CD1c-positive myeloid dendritic cell (primary cell): ENCODE data around the gene GBF1.

Experiments
- DNase-seq: peaks from one replicate; pipeline ENCODE4 v3.0.0-alpha.2; 2016; ENCODE audit errors: extremely low spot score

Gene GBF1

DNA sequence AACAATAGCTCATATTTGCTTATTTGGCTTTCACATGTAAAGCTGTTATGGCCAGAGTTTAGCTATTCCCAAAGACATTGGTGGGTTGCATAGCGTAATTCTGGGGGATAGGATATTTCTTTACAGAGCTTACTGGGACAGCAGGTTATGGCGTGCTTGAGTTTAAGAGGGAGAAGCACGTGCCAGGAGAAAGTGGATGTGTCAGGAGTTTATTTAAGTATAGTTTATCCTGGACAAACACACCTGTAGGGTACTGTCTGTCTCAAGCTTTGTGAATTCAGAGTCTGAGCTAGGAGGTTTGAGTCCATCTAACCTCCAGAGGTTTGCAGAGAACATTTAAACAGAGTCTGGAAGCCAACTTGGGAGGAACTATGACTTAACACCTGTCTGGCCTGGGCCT is 21.3 kb downstream of the GBF1 start:
- no peak for DNase-seq

DNA sequence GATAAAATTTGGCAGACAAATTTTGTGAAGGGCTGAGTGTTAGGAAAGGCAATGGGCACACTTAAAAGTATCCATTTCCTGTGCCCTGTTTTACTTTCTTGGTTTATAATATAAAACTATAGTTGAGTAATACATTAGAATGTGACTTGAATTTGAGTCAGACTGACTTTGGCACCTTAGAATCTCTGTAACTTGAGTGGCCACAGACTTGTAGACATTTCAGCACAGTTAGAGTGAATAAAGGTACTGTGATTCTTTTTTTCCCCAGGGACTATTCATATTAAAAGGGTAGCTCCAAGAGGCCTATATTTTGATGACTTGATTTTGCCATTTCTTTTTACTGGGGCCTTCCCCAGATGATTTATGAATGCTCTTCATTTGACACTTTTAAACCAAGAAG is 22.4 kb downstream of the GBF1 start:
- DNase-seq, result no peak

- DNase-seq, result no peak
These were observed 23.1 kb downstream of the GBF1 start for GRCh38 chr10:102268375-102268888.

- DNase-seq, result peak; percentile 5
These were observed 23.7 kb downstream of the GBF1 start for GRCh38 chr10:102269017-102269416.

DNA sequence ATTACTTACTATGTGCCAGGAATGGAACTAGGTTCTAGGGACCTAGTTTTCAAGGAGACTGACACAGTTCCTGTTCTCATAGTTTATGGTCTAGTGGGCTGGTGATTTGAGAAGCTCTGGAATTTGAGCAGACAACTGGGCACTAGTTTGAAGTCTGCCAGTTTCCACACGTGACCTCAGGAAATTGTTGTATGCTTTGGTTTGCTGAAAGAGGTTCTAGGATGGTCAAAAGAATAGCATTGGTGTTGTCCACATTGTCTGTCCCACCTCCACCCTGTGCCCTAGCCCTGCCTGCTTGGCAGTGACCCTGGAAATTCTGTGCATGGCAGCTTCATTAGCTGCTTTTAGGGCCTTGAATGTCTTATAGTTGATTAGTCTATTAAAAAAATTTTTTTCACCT is 28.7 kb downstream of the GBF1 start:
- DNase-seq, result no peak

GRCh38 chr10:102275343-102275742 is 30.0 kb downstream of the GBF1 start:
- DNase-seq, result no peak

GRCh38 chr10:102279104-102279503 is 33.8 kb downstream of the GBF1 start:
- no peak for DNase-seq

- no peak for DNase-seq
These were observed 35.2 kb downstream of the GBF1 start for GRCh38 chr10:102280397-102281101.

- DNase-seq, result no peak
These were observed 35.8 kb downstream of the GBF1 start for GRCh38 chr10:102281102-102281487.

DNA sequence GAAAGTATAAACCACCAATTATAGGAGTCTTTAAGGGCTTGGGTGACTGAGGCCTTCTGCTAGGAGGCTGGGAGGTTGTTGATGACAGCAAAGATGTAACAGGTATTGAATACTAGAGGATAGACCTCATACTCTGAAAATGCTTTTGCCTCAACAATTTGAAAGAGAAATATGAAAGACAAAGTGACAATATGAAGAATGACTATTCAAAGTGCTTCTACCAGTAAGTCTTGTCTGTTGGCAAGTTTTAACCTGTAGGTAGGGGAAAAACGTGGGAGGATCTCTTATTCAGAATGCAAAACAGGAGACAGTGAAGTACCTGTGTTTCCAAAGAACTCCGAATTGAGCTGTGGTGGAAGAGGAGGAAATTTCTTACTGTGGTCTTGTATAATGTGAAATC is 38.2 kb downstream of the GBF1 start:
- no peak for DNase-seq

DNA sequence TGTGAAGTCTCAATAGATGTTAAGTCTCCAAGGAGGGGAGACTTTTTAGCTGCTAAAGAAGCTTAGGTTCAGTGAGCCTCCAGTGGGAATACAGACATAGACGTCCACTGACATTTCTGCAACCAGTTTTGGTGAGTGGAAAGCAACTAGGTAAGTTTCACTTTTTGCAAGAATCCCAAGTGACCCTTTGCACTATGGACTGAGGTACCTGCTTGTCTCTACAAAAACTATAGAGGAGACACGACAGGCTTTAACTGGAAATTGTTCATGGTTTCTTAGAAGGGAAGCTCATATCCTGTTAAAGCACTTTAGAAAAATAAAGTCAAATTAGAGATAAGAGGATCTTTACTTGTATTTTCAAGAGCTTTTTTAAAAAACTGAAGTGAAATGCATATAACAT is 38.6 kb downstream of the GBF1 start:
- DNase-seq, result no peak

DNA sequence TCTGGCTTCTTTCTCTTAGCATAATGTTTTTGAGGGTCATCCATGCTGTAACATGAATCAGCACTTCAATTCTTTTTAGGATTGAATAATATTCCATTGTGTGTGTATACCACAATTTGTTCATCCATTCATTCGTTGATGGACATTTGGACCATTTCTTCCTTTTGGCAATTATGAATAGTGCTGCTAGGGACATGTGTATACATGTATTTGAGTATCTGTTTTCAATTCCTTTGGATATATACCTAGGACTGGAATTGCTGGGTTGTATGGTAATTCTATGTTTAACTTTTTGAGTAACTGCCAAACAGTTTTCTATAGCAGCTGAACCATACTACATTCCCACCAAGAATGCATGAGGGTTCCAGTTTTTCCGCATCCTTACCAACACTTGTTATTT is 39.2 kb downstream of the GBF1 start:
- no peak for DNase-seq

- DNase-seq, result no peak
These were observed 39.8 kb downstream of the GBF1 start for GRCh38 chr10:102285133-102285532.

DNA sequence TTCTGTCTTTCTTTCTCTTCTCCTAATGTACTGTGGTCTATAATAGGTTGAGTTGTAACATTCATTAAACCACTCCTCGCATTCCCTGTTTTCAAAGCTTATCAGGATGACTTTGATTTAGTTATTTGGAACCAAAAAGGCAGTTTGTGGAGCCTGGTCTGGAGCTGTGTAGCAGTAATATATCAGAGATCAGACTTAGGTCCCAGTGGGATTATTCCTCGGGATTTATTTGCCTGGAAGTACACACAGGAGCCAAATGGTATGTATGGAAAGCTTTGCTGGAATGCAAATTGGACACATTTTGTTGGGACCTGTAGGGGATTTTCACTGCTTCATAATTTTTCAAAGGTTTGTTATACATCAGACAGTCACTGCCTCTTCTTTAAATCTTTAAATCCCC is 40.9 kb downstream of the GBF1 start:
- DNase-seq, result no peak

GRCh38 chr10:102287538-102287937 is 42.2 kb downstream of the GBF1 start:
- no peak for DNase-seq

- no peak for DNase-seq
These were observed 42.7 kb downstream of the GBF1 start for GRCh38 chr10:102287991-102288390.

- DNase-seq, result no peak
These were observed 44.0 kb downstream of the GBF1 start for GRCh38 chr10:102289356-102289755.

DNA sequence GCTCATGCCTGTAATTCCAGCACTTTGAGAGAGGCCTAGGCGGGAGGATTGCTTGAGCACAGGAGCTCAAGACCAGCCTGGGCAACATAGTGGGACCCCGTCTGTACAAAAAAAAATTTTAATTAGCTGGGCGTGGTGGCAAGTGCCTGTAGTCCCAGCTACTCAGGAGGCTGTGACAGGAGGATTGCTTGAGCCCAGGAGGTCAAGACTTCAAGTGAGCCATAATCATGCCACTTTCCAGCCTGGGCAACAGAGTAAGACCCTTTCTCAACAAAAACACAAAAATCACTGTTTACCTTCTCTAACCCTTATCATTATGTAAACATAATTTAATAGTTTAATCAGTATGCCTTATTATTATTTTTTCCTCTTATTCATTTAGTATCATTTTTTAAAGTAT is 44.5 kb downstream of the GBF1 start:
- no peak for DNase-seq

- no peak for DNase-seq
These were observed 46.0 kb downstream of the GBF1 start for GRCh38 chr10:102291221-102291905.

- DNase-seq, result no peak
These were observed 51.8 kb downstream of the GBF1 start for GRCh38 chr10:102297101-102297500.

DNA sequence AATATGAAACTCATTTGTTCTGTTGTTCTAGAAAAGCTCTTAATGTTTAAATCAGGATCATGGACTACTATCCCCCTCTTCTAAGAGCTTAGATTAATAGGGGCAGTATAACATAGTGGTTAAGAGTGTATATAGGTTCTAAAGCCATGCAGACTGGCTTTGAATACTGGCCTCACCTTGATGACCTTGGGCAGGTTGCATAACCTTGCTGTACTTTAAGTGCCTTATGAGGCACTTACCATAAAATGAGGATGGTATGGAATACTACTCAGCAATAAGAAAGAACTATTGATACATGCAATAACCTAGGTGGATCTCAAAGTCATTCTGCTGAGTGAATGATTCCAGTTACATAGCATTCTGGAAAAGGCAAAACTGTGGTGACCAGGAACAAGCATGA is 53.6 kb downstream of the GBF1 start:
- DNase-seq, result no peak

DNA sequence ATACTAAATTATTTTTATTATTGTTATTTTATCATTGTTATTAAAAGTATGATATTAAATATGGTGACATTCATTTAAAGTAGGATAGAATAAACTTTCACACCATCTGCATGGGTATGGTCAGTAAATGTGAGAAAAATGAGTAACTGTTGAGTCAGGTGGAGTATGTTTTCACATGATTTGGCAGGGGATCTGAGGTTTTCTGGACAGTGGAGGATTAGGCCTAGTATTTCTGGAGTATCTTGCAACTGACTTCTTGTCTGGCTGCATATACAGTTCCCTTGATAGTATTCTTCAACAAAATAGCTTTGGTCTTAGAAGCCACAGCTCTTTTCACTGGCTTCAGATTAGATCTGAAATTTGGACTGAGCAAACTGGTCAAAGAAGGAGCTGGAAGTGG is 54.5 kb downstream of the GBF1 start:
- DNase-seq, result no peak

- no peak for DNase-seq
These were observed 55.0 kb downstream of the GBF1 start for GRCh38 chr10:102300278-102300843.
